Loucy (cell line): Measurements from ENCODE around the gene MAK.
A peak's percentile ranks its signal among the peaks of the same experiment; 100 is the strongest.

Experiments used
- H2AFZ ChIP-seq: fragments of 200-600 bp; sonication (generic); 2 replicates; pipeline ENCODE4 v1.6.0; 2016; ENCODE audit warnings: antibody characterized with exemption, mild to moderate bottlenecking, low read length, moderate library complexity
- H3F3A ChIP-seq: fragments of 200-600 bp; 2 replicates; pipeline ENCODE4 v1.6.0; 2016; ENCODE audit warnings: antibody characterized with exemption, low read depth, mild to moderate bottlenecking
- H3K27me3 ChIP-seq: fragments of 200-600 bp; sonication (generic); 2 replicates; pipeline ENCODE4 v1.6.1; 2014; ENCODE audit warnings: low read length, mild to moderate bottlenecking; ENCODE audit not compliant: insufficient read depth, poor library complexity, severe bottlenecking
- H3K36me3 ChIP-seq: fragments of 200-600 bp; sonication (generic); 2 replicates; pipeline ENCODE4 v1.6.1; 2016; ENCODE audit warnings: low read length; ENCODE audit not compliant: insufficient read depth
- H3K4me1 ChIP-seq: fragments of 200-600 bp; sonication (generic); 2 replicates; pipeline ENCODE4 v1.5.1; 2014; ENCODE audit warnings: low read length, mild to moderate bottlenecking; ENCODE audit not compliant: insufficient read depth, poor library complexity, severe bottlenecking
- H3K4me2 ChIP-seq: fragments of 200-600 bp; sonication (generic); 2 replicates; pipeline ENCODE4 v1.6.0; 2014; ENCODE audit warnings: antibody characterized with exemption, low read length, low read depth, mild to moderate bottlenecking; ENCODE audit not compliant: poor library complexity, severe bottlenecking
- H3K4me3 ChIP-seq: fragments of 200-600 bp; sonication (generic); 2 replicates; pipeline ENCODE4 v1.5.1; 2014; ENCODE audit warnings: low read length, mild to moderate bottlenecking, mixed read lengths; ENCODE audit not compliant: poor library complexity, severe bottlenecking
- H3K79me2 ChIP-seq: fragments of 200-600 bp; sonication (generic); 2 replicates; pipeline ENCODE4 v1.6.1; 2014; ENCODE audit warnings: low read length; ENCODE audit not compliant: insufficient read depth
- H3K9ac ChIP-seq: fragments of 200-600 bp; sonication (generic); 2 replicates; pipeline ENCODE4 v1.6.0; 2014; ENCODE audit warnings: mild to moderate bottlenecking, low read depth, low read length, moderate library complexity; ENCODE audit not compliant: poor library complexity, severe bottlenecking
- H3K9me2 ChIP-seq: fragments of 200-600 bp; sonication (generic); replicated peaks from 2 replicates; pipeline ENCODE4 v1.6.1; 2016; ENCODE audit warnings: low read depth, low read length, mixed read lengths
- H3K9me3 ChIP-seq: fragments of 200-600 bp; sonication (generic); 2 replicates; pipeline ENCODE4 v1.6.1; 2014; ENCODE audit warnings: mild to moderate bottlenecking, antibody characterized with exemption, low read length, low read depth; ENCODE audit not compliant: insufficient read depth
- H4K20me1 ChIP-seq: fragments of 200-600 bp; sonication (generic); 2 replicates; pipeline ENCODE4 v1.6.0; 2014; ENCODE audit warnings: antibody characterized with exemption, low read length, mild to moderate bottlenecking; ENCODE audit not compliant: insufficient read depth, poor library complexity, severe bottlenecking
- CTCF ChIP-seq: fragments of 200-600 bp; sonication (generic); conservative IDR thresholded peaks from 2 replicates; pipeline ENCODE4 v1.5.1; 2014; ENCODE audit warnings: mild to moderate bottlenecking, antibody characterized with exemption, low read length
- EZH2phosphoT487 ChIP-seq: fragments of 200-600 bp; IDR thresholded peaks from 2 replicates; pipeline ENCODE4 v1.6.1; 2018; ENCODE audit warnings: antibody characterized with exemption, mild to moderate bottlenecking, moderate library complexity, borderline replicate concordance

The MAK gene

GRCh38 chr6:10763006-10763405 is 75.3 kb downstream of the MAK start:
- Histone ChIP-seq H2AFZ (no peak overlapping the region), H3K36me3 (peaks cover 2% of the 10 kb centered on the region; the same call in 1 of the 2 replicates), H3K4me1 (no peaks in the 10 kb centered on the region), H3K4me3 (no peak overlapping the region), H3K9me2 (no peaks in the 10 kb centered on the region), H3K79me2 (0 out of 2 replicates have a peak, but pooled peaks cover 4% of the 10 kb centered on the region), H3K27me3 (no peaks in the 10 kb centered on the region), H3F3A (no peaks in the 10 kb centered on the region), H3K4me2 (no peak overlapping the region), H4K20me1 (no peaks in the 10 kb centered on the region), H3K9ac (no peak overlapping the region), H3K9me3 (no peaks in the 10 kb centered on the region)
- no peak for TF ChIP-seq EZH2phosphoT487

- no peaks in the 10 kb centered on the region for H3K9me2 ChIP-seq
- no peaks in the 10 kb centered on the region for H3F3A ChIP-seq
- H3K4me3 ChIP-seq = no peak overlapping the region
- H3K79me2 ChIP-seq = peaks cover 15% of the 10 kb centered on the region; the same call in 1 of the 2 replicates
- no peaks in the 10 kb centered on the region for H3K4me1 ChIP-seq
- no peaks in the 10 kb centered on the region for H3K27me3 ChIP-seq
- no peaks in the 10 kb centered on the region for H3K9me3 ChIP-seq
- no peak overlapping the region for H2AFZ ChIP-seq
- H3K4me2 ChIP-seq = no peak overlapping the region
- TF ChIP-seq EZH2phosphoT487 (no peak), CTCF (no peak)
- no peak overlapping the region for H3K9ac ChIP-seq
- no peaks in the 10 kb centered on the region for H4K20me1 ChIP-seq
- H3K36me3 ChIP-seq = peaks cover 24% of the 10 kb centered on the region; the same call in 1 of the 2 replicates
Observed at GRCh38 chr6:10759884-10760329, 78.4 kb downstream of the MAK start.

GRCh38 chr6:10759312-10759839 is 79.0 kb downstream of the MAK start:
- no peaks in the 10 kb centered on the region for H3F3A ChIP-seq
- H3K4me3 ChIP-seq = no peak overlapping the region
- no peaks in the 10 kb centered on the region for H3K27me3 ChIP-seq
- no peak overlapping the region for H3K9ac ChIP-seq
- no peak overlapping the region for H2AFZ ChIP-seq
- no peaks in the 10 kb centered on the region for H3K9me2 ChIP-seq
- H3K36me3 ChIP-seq = peaks cover 25% of the 10 kb centered on the region; the same call in 1 of the 2 replicates
- no peaks in the 10 kb centered on the region for H4K20me1 ChIP-seq
- no peaks in the 10 kb centered on the region for H3K9me3 ChIP-seq
- H3K4me2 ChIP-seq = no peak overlapping the region
- peaks cover 21% of the 10 kb centered on the region; the same call in 1 of the 2 replicates for H3K79me2 ChIP-seq
- TF ChIP-seq EZH2phosphoT487 = no peak
- peak; percentile 66 for TF ChIP-seq CTCF
- no peaks in the 10 kb centered on the region for H3K4me1 ChIP-seq

GRCh38 chr6:10756085-10756484 is 82.3 kb downstream of the MAK start:
- Histone ChIP-seq H3K9me2 (no peaks in the 10 kb centered on the region), H3K79me2 (peaks cover 46% of the 10 kb centered on the region)

More at GRCh38 chr6:10756085-10756484, 82.3 kb downstream of the MAK start:
- H4K20me1 ChIP-seq = no peaks in the 10 kb centered on the region
- no peaks in the 10 kb centered on the region for H3K9me3 ChIP-seq
- no peak overlapping the region for H3K9ac ChIP-seq
- peaks cover 28% of the 10 kb centered on the region; the same call in 1 of the 2 replicates for H3K36me3 ChIP-seq
- H2AFZ ChIP-seq = no peak overlapping the region
- no peak overlapping the region for H3K4me3 ChIP-seq
- H3K4me2 ChIP-seq = peak overlapping the region; percentile 26
- H3K27me3 ChIP-seq = no peaks in the 10 kb centered on the region
- TF ChIP-seq CTCF = no peak
- TF ChIP-seq EZH2phosphoT487 = no peak
- no peaks in the 10 kb centered on the region for H3F3A ChIP-seq
- H3K4me1 ChIP-seq = peaks cover 14% of the 10 kb centered on the region
